CD4-positive, alpha-beta T cell (primary cell): ENCODE data around the gene NUMBL. TPM values are rescaled to one million over a fixed set of nuclear protein-coding genes. Genes with fewer than 3 reads are reported as not detected.

Experiments
- ATAC-seq: fragments of 200-7000 bp; cut with Tn5 transposase; one replicate; pipeline ENCODE4 v1.10.0; 2022; ENCODE audit warnings: mild to moderate bottlenecking; ENCODE audit not compliant: poor library complexity
- CTCF ChIA-PET: fragments of 350-600 bp; sonication (Branson Sonifier 250); formaldehyde crosslinking; loops from one replicate; lab custom pipeline; 2021; ENCODE audit warnings: antibody characterized with exemption, inconsistent platforms; lab: Charles Lee
- POLR2A ChIA-PET: fragments of 350-600 bp; sonication (Branson Sonifier 250); formaldehyde crosslinking; loops from one replicate; lab custom pipeline; 2021; ENCODE audit warnings: antibody characterized with exemption, inconsistent platforms; lab: Charles Lee
- DNase-seq, 14 experiments: peaks; one replicate each; pipeline ENCODE4 v3.0.0-alpha.2; 2013 to 2020; ENCODE audit warnings: mixed read lengths in 2 of 14
- H3K27ac ChIP-seq, 2 donors: one replicate each; pipeline versions ENCODE4 v1.5.1 to v1.7.0; 2013; ENCODE audit warnings: low read length in 2 of 2, low read depth in 1 of 2, mild to moderate bottlenecking in 1 of 2
- H3K27me3 ChIP-seq, 2 experiments: 1 replicate in 1 of 2; 2 replicates in 1 of 2; pipeline versions ENCODE4 v1.6.1 to v1.7.0; 2013; ENCODE audit warnings: low read length in 2 of 2, control low read depth in 1 of 2, mild to moderate bottlenecking in 1 of 2, moderate library complexity in 1 of 2; ENCODE audit not compliant: insufficient read depth in 2 of 2, control insufficient read depth in 1 of 2
- H3K36me3 ChIP-seq: one replicate; pipeline ENCODE4 v1.6.1; 2013; ENCODE audit warnings: low read length, control low read depth; ENCODE audit not compliant: insufficient read depth
- H3K4me1 ChIP-seq: one replicate; pipeline ENCODE4 v1.6.1; 2013; ENCODE audit warnings: low read length, control low read depth; ENCODE audit not compliant: insufficient read depth
- H3K4me3 ChIP-seq: one replicate; pipeline ENCODE4 v1.5.1; 2013; ENCODE audit warnings: mild to moderate bottlenecking, low read length, moderate library complexity
- H3K9me3 ChIP-seq, 2 experiments: 1 replicate in 1 of 2; 2 replicates in 1 of 2; pipeline versions ENCODE4 v1.6.1 to v1.7.0; 2013; ENCODE audit warnings: low read length in 2 of 2, mild to moderate bottlenecking in 2 of 2, control low read depth in 1 of 2, moderate library complexity in 1 of 2; ENCODE audit not compliant: control insufficient read depth in 1 of 2, insufficient read depth in 1 of 2
- H3K27ac Mint-ChIP-seq: one replicate; pipeline ENCODE4 v1.8.0; 2020; ENCODE audit warnings: mixed read lengths
- H3K27me3 Mint-ChIP-seq: one replicate; pipeline ENCODE4 v1.8.0; 2021; ENCODE audit warnings: mixed read lengths
- H3K36me3 Mint-ChIP-seq: one replicate; pipeline ENCODE4 v1.8.0; 2021; ENCODE audit warnings: low read depth, mixed read lengths
- H3K4me1 Mint-ChIP-seq: one replicate; pipeline ENCODE4 v1.8.0; 2021; ENCODE audit warnings: low read depth, mixed read lengths
- H3K4me3 Mint-ChIP-seq: one replicate; pipeline ENCODE4 v1.8.0; 2020; ENCODE audit warnings: mild to moderate bottlenecking, mixed read lengths
- H3K9me3 Mint-ChIP-seq: one replicate; pipeline ENCODE4 v1.8.0; 2020; ENCODE audit warnings: mixed read lengths
- CTCF ChIP-seq: fragments of 200-600 bp; IDR thresholded peaks from one replicate; pipeline ENCODE4 v1.8.0; 2022; ENCODE audit warnings: antibody characterized with exemption, mild to moderate bottlenecking
- intact Hi-C, 2 experiments: fragments of 100-400 bp; cut with DNase I in 1 of 2; cut with micrococcal nuclease in 1 of 2; formaldehyde crosslinking; loops; one replicate each; pipeline versions ENCODE4 v1.15.1 to v1.9.0; 2023 to 2025; cut with DNase I, micrococcal nuclease
- total RNA-seq, 174 experiments: library from RNA in 2 of 174; stranded (reverse) in 2 of 174; gene quantifications; one replicate each; pipeline ENCODE4 v1.2.3 and lab custom pipeline; 2021 to 2026

Gene NUMBL
- total RNA-seq, 2 experiments from 2014 or later, result 5.2 to 5.4 TPM

GRCh38 chr19:40630571-40631160 lies 59.8 kb downstream of the NUMBL start:
- no peaks in the 10 kb centered on the region for H3K9me3 Mint-ChIP-seq
- H3K27me3 Mint-ChIP-seq, result no peaks in the 10 kb centered on the region
- DNase-seq (no peak), ATAC-seq (no peak)
- TF ChIP-seq CTCF, result no peak
- no peak overlapping the region for H3K4me3 Mint-ChIP-seq
- H3K36me3 Mint-ChIP-seq, result peaks cover 15% of the 10 kb centered on the region
- Histone ChIP-seq H3K27me3 (no peaks in the 10 kb centered on the region), H3K4me3 (no peak overlapping the region), H3K4me1 (peaks cover 9% of the 10 kb centered on the region), H3K27ac (no peak overlapping the region), H3K9me3 (no peaks in the 10 kb centered on the region), H3K36me3 (peaks cover 12% of the 10 kb centered on the region)
- ChIA-PET POLR2A (interaction anchor here (0.7 kb wide), 1 partner anchor 25 kb away, joined by 3 read pairs; no protein-coding TSS in a partner anchor), CTCF (no interaction called here)
- H3K4me1 Mint-ChIP-seq, result peaks cover 15% of the 10 kb centered on the region
- H3K27ac Mint-ChIP-seq, result peak overlapping the region; percentile 53
- intact Hi-C loops, result loop anchor here in 1 of 2 experiments (10.0 kb wide), 1 partner anchor 496 kb away; no protein-coding TSS in a partner anchor

- ChIA-PET POLR2A (interaction anchor here (0.8 kb wide), 1 partner anchor 16 kb away, joined by 3 read pairs; no protein-coding TSS in a partner anchor), CTCF (no interaction called here)
- DNase-seq (no peak), ATAC-seq (no peak)
- H3K9me3 Mint-ChIP-seq, result no peaks in the 10 kb centered on the region
- H3K27me3 Mint-ChIP-seq, result no peaks in the 10 kb centered on the region
- peaks cover 11% of the 10 kb centered on the region for H3K4me1 Mint-ChIP-seq
- Histone ChIP-seq H3K9me3 (no peaks in the 10 kb centered on the region), H3K4me3 (no peak overlapping the region), H3K36me3 (peaks cover 15% of the 10 kb centered on the region), H3K27me3 (no peaks in the 10 kb centered on the region), H3K27ac (no peak overlapping the region), H3K4me1 (peaks cover 5% of the 10 kb centered on the region)
- peaks cover 25% of the 10 kb centered on the region for H3K36me3 Mint-ChIP-seq
- TF ChIP-seq CTCF, result no peak
- peak overlapping the region; percentile 34 for H3K27ac Mint-ChIP-seq
- no peak overlapping the region for H3K4me3 Mint-ChIP-seq
- intact Hi-C loops, result no loop called here
Observed at GRCh38 chr19:40629346-40629745, 61.1 kb downstream of the NUMBL start.

GRCh38 chr19:40627486-40628279 lies 62.8 kb downstream of the NUMBL start:
- Mint-ChIP-seq H3K27me3 (no peaks in the 10 kb centered on the region), H3K27ac (no peak overlapping the region)
- intact Hi-C loops, result no loop called here

More at GRCh38 chr19:40627486-40628279, 62.8 kb downstream of the NUMBL start:
- DNase-seq, result no peak
- no peaks in the 10 kb centered on the region for H3K27me3 ChIP-seq
- H3K9me3 ChIP-seq, result no peaks in the 10 kb centered on the region
- H3K27ac ChIP-seq, result no peak overlapping the region
- no peak overlapping the region for H3K4me3 ChIP-seq
- peaks cover 28% of the 10 kb centered on the region for H3K36me3 ChIP-seq
- H3K36me3 Mint-ChIP-seq, result peaks cover 41% of the 10 kb centered on the region
- no peak for ATAC-seq
- ChIA-PET POLR2A (no interaction called here), CTCF (no interaction called here)
- no peaks in the 10 kb centered on the region for H3K4me1 ChIP-seq
- H3K4me1 Mint-ChIP-seq, result peaks cover 10% of the 10 kb centered on the region
- H3K4me3 Mint-ChIP-seq, result no peak overlapping the region
- TF ChIP-seq CTCF, result no peak
- no peaks in the 10 kb centered on the region for H3K9me3 Mint-ChIP-seq
